Sigmoid colon (tissue), 7 donors: Measurements from ENCODE around the gene RASEF. TPM values are rescaled to one million over a fixed set of nuclear protein-coding genes. Genes with fewer than 3 reads are reported as not detected.

Experiments used
- DNase-seq: peaks from one replicate; pipeline ENCODE4 v3.0.0-alpha.2; 2019
- H3K27ac ChIP-seq, 4 donors: fragments of 200-600 bp; sonication (generic); one replicate each; pipeline ENCODE4 v1.5.1; 2016 to 2019; ENCODE audit warnings: mild to moderate bottlenecking in 1 of 4
- H3K27me3 ChIP-seq, 3 donors: fragments of 200-600 bp; sonication (generic); one replicate each; pipeline ENCODE4 v1.5.1; 2019; ENCODE audit warnings: mild to moderate bottlenecking in 1 of 3
- H3K36me3 ChIP-seq, 4 donors: fragments of 200-600 bp; sonication (generic); one replicate each; pipeline ENCODE4 v1.5.1; 2016 to 2019
- H3K4me1 ChIP-seq, 4 donors: fragments of 200-600 bp; sonication (generic); one replicate each; pipeline ENCODE4 v1.5.1; 2017 to 2019
- H3K4me3 ChIP-seq, 4 donors: fragments of 200-600 bp; sonication (generic); one replicate each; pipeline ENCODE4 v1.5.1; 2017 to 2019; ENCODE audit warnings: mild to moderate bottlenecking in 2 of 4, moderate library complexity in 1 of 4
- H3K9me3 ChIP-seq, 4 donors: fragments of 200-600 bp in 3 of 4; sonication (generic) in 3 of 4; one replicate each; pipeline versions ENCODE4 v1.5.1 to v1.6.1; 2013 to 2019
- EP300 ChIP-seq, 4 donors: sonication (generic); formaldehyde crosslinking; IDR thresholded peaks; one replicate each; pipeline ENCODE4 v1.6.1; 2017; ENCODE audit warnings: antibody characterized with exemption in 4 of 4
- POLR2A ChIP-seq, 2 donors: fragments of 450-650 bp; IDR thresholded peaks; one replicate each; pipeline ENCODE4 v1.6.1; 2016; ENCODE audit warnings: antibody characterized with exemption in 2 of 2, mild to moderate bottlenecking in 2 of 2, moderate library complexity in 2 of 2
- POLR2AphosphoS5 ChIP-seq, 4 donors: sonication (generic); formaldehyde crosslinking; IDR thresholded peaks; one replicate each; pipeline ENCODE4 v1.6.1; 2017; ENCODE audit warnings: antibody characterized with exemption in 4 of 4
- WGBS, 2 donors: extraction: QIAGEN DNeasy Blood & Tissue Kit; methylation state at CpG; one replicate each; pipeline ENCODE4 v1.1.7; 2013; 5-methylcytosine and 5-hydroxymethylcytosine counted together
- intact Hi-C: fragments of 100-400 bp; cut with DNase I; formaldehyde crosslinking; loops from one replicate; pipeline ENCODE4 v1.15.1; 2023
- polyA plus RNA-seq, 3 donors: library from polyadenylated mRNA; stranded (reverse); fragments of 200-250 nt; gene quantifications; one replicate each; pipeline ENCODE4 v1.2.3, GENCODE V29; 2013
- total RNA-seq, 4 donors: library from RNA; depleted of rRNA; stranded (reverse); fragments of >200 nt; gene quantifications; one replicate each; pipeline ENCODE4 v1.1.0, GENCODE V29; 2016
- TF ChIP-seq, protein P1 (sequence below), 4 experiments: fragments of 450-650 bp in 3 of 4; fragments of 200-600 bp in 1 of 4; IDR thresholded peaks; one replicate each; pipeline ENCODE4 v1.5.1; 2016 to 2019; ENCODE audit warnings: antibody characterized with exemption in 4 of 4, mild to moderate bottlenecking in 3 of 4, moderate library complexity in 2 of 4
- donor health status: healthy with polysubstance abuse.
- donor health status: Bipolar disorder and iron deficiency.
- donor health status: healthy.

Gene RASEF
- total and polyA plus RNA-seq, 7 donors, result 0.16 to 24.0 (median 1.1) TPM

GRCh38 chr9:83068414-83068813 lies 5.5 kb upstream of the RASEF start:
- Histone ChIP-seq H3K4me3 (no peak overlapping the region), H3K36me3 (no peaks in the 10 kb centered on the region), H3K27ac (no peak overlapping the region), H3K9me3 (peaks cover 0 to 4% (median 0%) of the 10 kb centered on the region in 4 donors), H3K27me3 (peaks cover under 1 to 6% (median 3%) of the 10 kb centered on the region in 3 donors), H3K4me1 (no peaks in the 10 kb centered on the region)
- WGBS, 2 donors, result 78 to 84% methylated on average over 1 of the region's 1 CpG
- intact Hi-C loops, result no loop called here
- DNase-seq, result no peak
- TF ChIP-seq EP300 (IDR thresholded peaks at IDR 0.05) (no peak), POLR2A (IDR thresholded peaks at IDR 0.05) (no peak), POLR2AphosphoS5 (IDR thresholded peaks at IDR 0.05) (no peak)
- TF ChIP-seq, protein P1, sequence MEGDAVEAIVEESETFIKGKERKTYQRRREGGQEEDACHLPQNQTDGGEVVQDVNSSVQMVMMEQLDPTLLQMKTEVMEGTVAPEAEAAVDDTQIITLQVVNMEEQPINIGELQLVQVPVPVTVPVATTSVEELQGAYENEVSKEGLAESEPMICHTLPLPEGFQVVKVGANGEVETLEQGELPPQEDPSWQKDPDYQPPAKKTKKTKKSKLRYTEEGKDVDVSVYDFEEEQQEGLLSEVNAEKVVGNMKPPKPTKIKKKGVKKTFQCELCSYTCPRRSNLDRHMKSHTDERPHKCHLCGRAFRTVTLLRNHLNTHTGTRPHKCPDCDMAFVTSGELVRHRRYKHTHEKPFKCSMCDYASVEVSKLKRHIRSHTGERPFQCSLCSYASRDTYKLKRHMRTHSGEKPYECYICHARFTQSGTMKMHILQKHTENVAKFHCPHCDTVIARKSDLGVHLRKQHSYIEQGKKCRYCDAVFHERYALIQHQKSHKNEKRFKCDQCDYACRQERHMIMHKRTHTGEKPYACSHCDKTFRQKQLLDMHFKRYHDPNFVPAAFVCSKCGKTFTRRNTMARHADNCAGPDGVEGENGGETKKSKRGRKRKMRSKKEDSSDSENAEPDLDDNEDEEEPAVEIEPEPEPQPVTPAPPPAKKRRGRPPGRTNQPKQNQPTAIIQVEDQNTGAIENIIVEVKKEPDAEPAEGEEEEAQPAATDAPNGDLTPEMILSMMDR (IDR thresholded peaks at IDR 0.05), result no peak

DNA sequence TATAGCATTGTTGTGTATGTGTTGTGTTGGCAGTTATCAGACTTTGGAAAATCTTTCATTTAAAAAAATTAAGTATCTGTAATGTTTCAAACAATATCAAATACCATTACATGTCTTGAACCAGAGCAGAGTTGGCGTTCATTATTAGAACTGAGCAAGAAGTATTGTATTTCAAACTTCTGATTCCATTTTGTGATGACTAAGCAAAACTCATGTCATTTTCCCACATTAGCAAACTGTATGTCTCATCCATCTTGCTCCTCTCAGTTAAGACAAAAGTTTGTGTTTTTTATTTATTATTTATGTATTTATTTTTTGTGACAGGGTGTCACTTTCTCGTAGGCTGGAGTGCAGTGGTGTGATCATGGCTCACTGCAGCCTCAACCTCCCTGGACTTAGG lies 4.6 kb upstream of the RASEF start:
- H3K4me1 ChIP-seq, result peaks cover 0 to 8% (median 6%) of the 10 kb centered on the region in 4 donors
- peaks cover 0 to 4% (median 0%) of the 10 kb centered on the region in 4 donors for H3K9me3 ChIP-seq
- no peaks in the 10 kb centered on the region for H3K36me3 ChIP-seq
- intact Hi-C loops, result no loop called here
- H3K27ac ChIP-seq, result no peak overlapping the region
- no peak for TF ChIP-seq EP300 (IDR thresholded peaks at IDR 0.05)
- TF ChIP-seq POLR2AphosphoS5 (IDR thresholded peaks at IDR 0.05), result no peak
- TF ChIP-seq, protein P1 (IDR thresholded peaks at IDR 0.05), result no peak
- no peak for TF ChIP-seq POLR2A (IDR thresholded peaks at IDR 0.05)
- H3K4me3 ChIP-seq, result no peak overlapping the region
- 89 to 90% methylated on average over 2 of the region's 2 CpGs for WGBS, 2 donors
- DNase-seq, result no peak
- peaks cover 9 to 15% (median 11%) of the 10 kb centered on the region in 3 donors for H3K27me3 ChIP-seq

- DNase-seq, result no peak
- Histone ChIP-seq H3K27ac (no peak overlapping the region), H3K36me3 (no peaks in the 10 kb centered on the region), H3K9me3 (peaks cover 0 to 4% (median 0%) of the 10 kb centered on the region in 4 donors), H3K4me3 (no peak overlapping the region), H3K27me3 (peaks cover 13 to 23% (median 19%) of the 10 kb centered on the region in 3 donors), H3K4me1 (peaks cover 0 to 15% (median 14%) of the 10 kb centered on the region in 4 donors)
- TF ChIP-seq POLR2AphosphoS5 (IDR thresholded peaks at IDR 0.05), result no peak
- TF ChIP-seq POLR2A (IDR thresholded peaks at IDR 0.05), result no peak
- no peak for TF ChIP-seq EP300 (IDR thresholded peaks at IDR 0.05)
- TF ChIP-seq, protein P1 (IDR thresholded peaks at IDR 0.05), result no peak
- intact Hi-C loops, result no loop called here
- 69 to 74% methylated on average over 5 of the region's 5 CpGs for WGBS, 2 donors
Measured at GRCh38 chr9:83066771-83067170, 3.8 kb upstream of the RASEF start.

DNA sequence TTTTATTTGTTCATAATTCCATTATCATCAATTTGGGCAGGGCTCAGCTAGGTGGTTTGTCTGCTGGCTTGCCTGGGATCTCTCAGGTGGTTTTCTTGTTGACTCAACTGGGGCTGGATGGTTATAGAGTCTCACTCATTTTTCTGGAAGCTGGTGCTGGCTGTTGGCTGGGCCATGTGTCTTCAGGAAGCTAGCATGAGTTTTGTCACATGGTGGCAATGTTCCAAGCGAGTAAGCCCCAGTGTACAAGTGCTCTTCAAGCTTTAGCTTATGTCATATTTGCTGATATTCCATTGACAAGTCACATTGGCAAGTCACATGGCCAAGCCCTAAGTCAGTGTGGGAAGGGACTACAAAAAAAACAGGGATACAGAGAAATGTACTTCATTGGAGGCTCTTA lies 2.3 kb upstream of the RASEF start:
- 82 to 94% methylated on average over 1 of the region's 1 CpG for WGBS, 2 donors
- no peak for DNase-seq
- H3K4me3 ChIP-seq, result no peak overlapping the region
- H3K9me3 ChIP-seq, result peaks cover 0 to 4% (median 0%) of the 10 kb centered on the region in 4 donors
- H3K4me1 ChIP-seq, result peaks cover 0 to 15% (median 14%) of the 10 kb centered on the region in 4 donors
- H3K27ac ChIP-seq, result no peak overlapping the region
- H3K36me3 ChIP-seq, result no peaks in the 10 kb centered on the region
- peaks cover 13 to 38% (median 26%) of the 10 kb centered on the region in 3 donors for H3K27me3 ChIP-seq
- intact Hi-C loops, result no loop called here
- TF ChIP-seq EP300 (IDR thresholded peaks at IDR 0.05) (no peak), POLR2A (IDR thresholded peaks at IDR 0.05) (no peak), POLR2AphosphoS5 (IDR thresholded peaks at IDR 0.05) (no peak)
- TF ChIP-seq, protein P1 (IDR thresholded peaks at IDR 0.05), result no peak
